ENCODE results near the gene PPM1N. TPM values are rescaled to one million over a fixed set of nuclear protein-coding genes. Genes with fewer than 3 reads are reported as not detected.
A peak's percentile ranks its signal among the peaks of the same experiment; 100 is the strongest.
"Not testable (repeated sequence)": the region's sequence is repeated elsewhere in the genome, so short reads cannot be mapped to it uniquely, and the experiment has no call there.

PPM1N gene
- total and polyA plus RNA-seq, 3 experiments from 2014 or later = 2.5 to 4.6 (median 3.3) TPM

- peaks cover 42 to 59% (median 49%) of the 10 kb centered on the region in 3 donors for H3K4me1 Mint-ChIP-seq
- H3K36me3 Mint-ChIP-seq = peaks cover 0 to 21% (median 2%) of the 10 kb centered on the region in 3 donors
- peak in 1 of 5 donors; percentile 9 for DNase-seq
- peak overlapping the region; percentile 97 for H3K27ac ChIP-seq (ENCODE audit: low read depth, low read length)
- no peaks in the 10 kb centered on the region for H3K36me3 ChIP-seq (ENCODE audit: insufficient read depth, low read length)
- H3K9me3 Mint-ChIP-seq = no peaks in the 10 kb centered on the region
- H3K27ac Mint-ChIP-seq = peak overlapping the region; percentile 53 to 99 (median 82)
- H3K9me3 ChIP-seq (ENCODE audit: low read length) = no peaks in the 10 kb centered on the region
- no peaks in the 10 kb centered on the region for H3K27me3 ChIP-seq (ENCODE audit: insufficient read depth, low read length, poor library complexity, severe bottlenecking)
- peak overlapping the region; percentile 98 for H3K4me3 ChIP-seq (ENCODE audit: low read length)
- ChIA-PET CTCF (interaction anchor here (0.8 to 1.3 kb wide), 4 partner anchors 9 to 22 kb away, joined by 3 to 7 read pairs (median 4); no protein-coding TSS in a partner anchor), POLR2A (interaction anchor here (0.6 to 1.3 kb wide), 6 partner anchors 9 to 459 kb away, joined by 3 to 5 read pairs (median 3); partner anchors contain the start of genes OPA3 and PPM1N)
- H3K4me1 ChIP-seq (ENCODE audit: insufficient read depth, low read length) = peaks cover 35% of the 10 kb centered on the region
- peaks cover 0 to 2% of the 10 kb centered on the region in 2 donors for H3K27me3 Mint-ChIP-seq
- peak overlapping the region; percentile 93 to 100 (median 97) for H3K4me3 Mint-ChIP-seq
Measured at GRCh38 chr19:45507872-45508416, 9.7 kb downstream of the PPM1N start.

- Mint-ChIP-seq H3K36me3 (peaks cover 0 to 22% (median 2%) of the 10 kb centered on the region in 3 donors), H3K4me3 (peak overlapping the region; percentile 93 to 100 (median 97)), H3K27me3 (peaks cover 0 to 2% of the 10 kb centered on the region in 2 donors), H3K27ac (peak overlapping the region; percentile 66 to 99 (median 92)), H3K4me1 (peaks cover 45 to 64% (median 51%) of the 10 kb centered on the region in 3 donors), H3K9me3 (no peaks in the 10 kb centered on the region)
- POLR2A ChIA-PET = interaction anchor here (0.7 to 1.3 kb wide), 4 partner anchors 10 to 134 kb away, joined by 3 to 5 read pairs (median 3); partner anchors contain the start of genes OPA3 and PPM1N
- Histone ChIP-seq H3K27me3 (ENCODE audit: insufficient read depth, low read length, poor library complexity, severe bottlenecking) (no peaks in the 10 kb centered on the region), H3K9me3 (ENCODE audit: low read length) (no peaks in the 10 kb centered on the region), H3K4me1 (ENCODE audit: insufficient read depth, low read length) (peaks cover 40% of the 10 kb centered on the region), H3K4me3 (ENCODE audit: low read length) (peak overlapping the region; percentile 98), H3K36me3 (ENCODE audit: insufficient read depth, low read length) (no peaks in the 10 kb centered on the region), H3K27ac (ENCODE audit: low read depth, low read length) (peak overlapping the region; percentile 97)
- CTCF ChIA-PET = interaction anchor here (0.8 to 1.3 kb wide), 3 partner anchors 8 to 22 kb away, joined by 3 to 7 read pairs (median 5); no protein-coding TSS in a partner anchor
- peak in 4 of 5 donors; percentile 16 to 62 (median 36) for DNase-seq
Measured at GRCh38 chr19:45508417-45508860, 10.2 kb downstream of the PPM1N start.

GRCh38 chr19:45508861-45509691, 10.8 kb downstream of the PPM1N start:
- H3K4me1 ChIP-seq (ENCODE audit: insufficient read depth, low read length) = peaks cover 47% of the 10 kb centered on the region
- H3K27ac ChIP-seq (ENCODE audit: low read depth, low read length) = peak overlapping the region; percentile 97
- H3K4me1 Mint-ChIP-seq = peaks cover 51 to 66% (median 56%) of the 10 kb centered on the region in 3 donors
- H3K27ac Mint-ChIP-seq = peak overlapping the region; percentile 92 to 99 (median 96)
- peak overlapping the region; percentile 98 for H3K4me3 ChIP-seq (ENCODE audit: low read length)
- H3K9me3 ChIP-seq (ENCODE audit: low read length) = no peaks in the 10 kb centered on the region
- no peaks in the 10 kb centered on the region for H3K9me3 Mint-ChIP-seq
- H3K4me3 Mint-ChIP-seq = peak overlapping the region; percentile 93 to 100 (median 97)
- peaks cover 0 to 21% (median 2%) of the 10 kb centered on the region in 3 donors for H3K36me3 Mint-ChIP-seq
- H3K36me3 ChIP-seq (ENCODE audit: insufficient read depth, low read length) = peaks cover 3% of the 10 kb centered on the region
- peaks cover 0 to 2% of the 10 kb centered on the region in 2 donors for H3K27me3 Mint-ChIP-seq
- H3K27me3 ChIP-seq (ENCODE audit: insufficient read depth, low read length, poor library complexity, severe bottlenecking) = no peaks in the 10 kb centered on the region
- CTCF ChIA-PET = interaction anchor here (0.8 to 1.3 kb wide), 3 partner anchors 8 to 23 kb away, joined by 3 to 7 read pairs (median 5); no protein-coding TSS in a partner anchor
- POLR2A ChIA-PET = interaction anchor here (0.8 to 1.3 kb wide), 2 partner anchors 10 to 17 kb away, joined by 3 to 5 read pairs; partner anchors contain the start of gene PPM1N
- DNase-seq = peak in 2 of 5 donors; percentile 15 to 55

- Histone ChIP-seq H3K36me3 (ENCODE audit: insufficient read depth, low read length) (peaks cover 3% of the 10 kb centered on the region), H3K27me3 (ENCODE audit: insufficient read depth, low read length, poor library complexity, severe bottlenecking) (no peaks in the 10 kb centered on the region), H3K9me3 (ENCODE audit: low read length) (no peaks in the 10 kb centered on the region), H3K27ac (ENCODE audit: low read depth, low read length) (peak overlapping the region; percentile 66), H3K4me3 (ENCODE audit: low read length) (peak overlapping the region; percentile 98), H3K4me1 (ENCODE audit: insufficient read depth, low read length) (peaks cover 52% of the 10 kb centered on the region)
- POLR2A ChIA-PET = no interaction called here
- no peaks in the 10 kb centered on the region for H3K9me3 Mint-ChIP-seq
- peaks cover 54 to 72% (median 59%) of the 10 kb centered on the region in 3 donors for H3K4me1 Mint-ChIP-seq
- H3K36me3 Mint-ChIP-seq = peaks cover 0 to 21% (median 2%) of the 10 kb centered on the region in 3 donors
- peak overlapping the region; percentile 58 to 99 (median 88) for H3K27ac Mint-ChIP-seq
- CTCF ChIA-PET = interaction anchor here (0.6 kb wide), 1 partner anchor 49 kb away, joined by 3 read pairs; no protein-coding TSS in a partner anchor
- peak overlapping the region; percentile 72 to 98 (median 96) for H3K4me3 Mint-ChIP-seq
- no peak for DNase-seq
- peaks cover 0 to 2% of the 10 kb centered on the region in 2 donors for H3K27me3 Mint-ChIP-seq
Measured at GRCh38 chr19:45509692-45510015, 11.4 kb downstream of the PPM1N start.

GRCh38 chr19:45510352-45510751, 12.1 kb downstream of the PPM1N start:
- H3K36me3 ChIP-seq (ENCODE audit: insufficient read depth, low read length); POLR2A ChIA-PET; H3K27ac ChIP-seq (ENCODE audit: low read depth, low read length); H3K9me3 ChIP-seq (ENCODE audit: low read length); DNase-seq; H3K27me3 ChIP-seq (ENCODE audit: insufficient read depth, low read length, poor library complexity, severe bottlenecking); H3K4me3 ChIP-seq (ENCODE audit: low read length); H3K27me3 Mint-ChIP-seq; H3K9me3 Mint-ChIP-seq: not testable (repeated sequence)
- H3K4me1 ChIP-seq (ENCODE audit: insufficient read depth, low read length) = peaks cover 55% of the 10 kb centered on the region
- peak overlapping the region; percentile 17 to 99 (median 80) for H3K27ac Mint-ChIP-seq
- CTCF ChIA-PET = interaction anchor here (0.6 to 1.1 kb wide), 4 partner anchors 11 to 183 kb away, joined by 3 to 4 read pairs (median 3); partner anchors contain the start of gene OPA3
- peaks cover 58 to 73% (median 59%) of the 10 kb centered on the region in 3 donors for H3K4me1 Mint-ChIP-seq
- H3K36me3 Mint-ChIP-seq = peaks cover 0 to 21% (median 2%) of the 10 kb centered on the region in 3 donors
- H3K4me3 Mint-ChIP-seq = peak overlapping the region; percentile 72 to 98 (median 96)

GRCh38 chr19:45511074-45511473, 12.8 kb downstream of the PPM1N start:
- Mint-ChIP-seq H3K4me3 (peak overlapping the region; percentile 34 to 97 (median 58)), H3K27me3 (peaks cover 0 to 2% of the 10 kb centered on the region in 2 donors), H3K9me3 (no peaks in the 10 kb centered on the region), H3K36me3 (peaks cover 0 to 24% (median 2%) of the 10 kb centered on the region in 3 donors), H3K27ac (peak overlapping the region; percentile 29 to 99 (median 79)), H3K4me1 (peaks cover 56 to 72% (median 59%) of the 10 kb centered on the region in 3 donors)
- H3K4me1 ChIP-seq (ENCODE audit: insufficient read depth, low read length) = peaks cover 55% of the 10 kb centered on the region
- peaks cover 6% of the 10 kb centered on the region for H3K36me3 ChIP-seq (ENCODE audit: insufficient read depth, low read length)
- H3K27ac ChIP-seq (ENCODE audit: low read depth, low read length) = no peak overlapping the region
- H3K9me3 ChIP-seq (ENCODE audit: low read length) = no peaks in the 10 kb centered on the region
- ChIA-PET CTCF (interaction anchor here (0.8 to 1.1 kb wide), 2 partner anchors 12 to 73 kb away, joined by 3 to 4 read pairs; partner anchors contain the start of gene OPA3), POLR2A (no interaction called here)
- no peak overlapping the region for H3K4me3 ChIP-seq (ENCODE audit: low read length)
- no peak for DNase-seq
- no peaks in the 10 kb centered on the region for H3K27me3 ChIP-seq (ENCODE audit: insufficient read depth, low read length, poor library complexity, severe bottlenecking)

- no peaks in the 10 kb centered on the region for H3K9me3 Mint-ChIP-seq
- POLR2A ChIA-PET = interaction anchor here (0.6 kb wide), 1 partner anchor 133 kb away, joined by 3 read pairs; no protein-coding TSS in a partner anchor
- CTCF ChIA-PET = interaction anchor here (1.0 to 2.1 kb wide), 3 partner anchors 15 to 73 kb away, joined by 3 to 4 read pairs (median 4); partner anchors contain the start of gene PPM1N
- DNase-seq = no peak
- Histone ChIP-seq H3K27me3 (ENCODE audit: insufficient read depth, low read length, poor library complexity, severe bottlenecking) (no peaks in the 10 kb centered on the region), H3K4me1 (ENCODE audit: insufficient read depth, low read length) (peaks cover 55% of the 10 kb centered on the region), H3K36me3 (ENCODE audit: insufficient read depth, low read length) (peaks cover 6% of the 10 kb centered on the region), H3K27ac (ENCODE audit: low read depth, low read length) (no peak overlapping the region), H3K9me3 (ENCODE audit: low read length) (no peaks in the 10 kb centered on the region), H3K4me3 (ENCODE audit: low read length) (no peak overlapping the region)
- H3K4me1 Mint-ChIP-seq = peaks cover 57 to 78% (median 58%) of the 10 kb centered on the region in 3 donors
- peak overlapping the region in 6 of 7 donors; percentile 13 to 56 (median 46) for H3K4me3 Mint-ChIP-seq
- peaks cover 0 to 29% (median 5%) of the 10 kb centered on the region in 3 donors for H3K36me3 Mint-ChIP-seq
- H3K27me3 Mint-ChIP-seq = no peaks in the 10 kb centered on the region
- H3K27ac Mint-ChIP-seq = peak overlapping the region; percentile 16 to 99 (median 81)
Measured at GRCh38 chr19:45512881-45513483, 14.7 kb downstream of the PPM1N start.

Data from CD8-positive, alpha-beta memory T cell (primary cell).